CD4-positive, alpha-beta T cell treated with Interleukin-15 for 1 hour (primary cell): ENCODE measurements around the gene TTN.

Experiments
- DNase-seq: peaks from one replicate; pipeline ENCODE4 v3.0.0-alpha.2; 2020

TTN gene

DNA sequence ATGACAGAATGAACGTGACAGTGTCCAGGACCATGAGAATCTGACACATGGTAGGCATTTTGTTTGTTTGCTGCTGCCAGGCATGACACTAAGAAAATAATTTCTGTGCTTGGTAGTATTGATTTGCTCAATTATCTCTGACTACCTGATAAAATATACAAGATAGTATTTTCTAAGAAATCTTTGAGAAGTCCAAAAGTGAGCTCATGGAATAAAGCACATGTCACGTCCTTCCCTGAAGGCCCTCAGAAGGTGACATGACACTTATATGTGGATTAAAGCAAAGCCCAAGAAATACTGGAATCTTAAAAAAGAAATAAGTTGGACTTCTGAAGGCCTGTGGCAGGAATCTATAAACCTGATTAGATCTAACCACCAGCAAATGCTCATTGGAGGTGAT lies 3.8 kb upstream of the TTN start:
- no peak for DNase-seq

DNA sequence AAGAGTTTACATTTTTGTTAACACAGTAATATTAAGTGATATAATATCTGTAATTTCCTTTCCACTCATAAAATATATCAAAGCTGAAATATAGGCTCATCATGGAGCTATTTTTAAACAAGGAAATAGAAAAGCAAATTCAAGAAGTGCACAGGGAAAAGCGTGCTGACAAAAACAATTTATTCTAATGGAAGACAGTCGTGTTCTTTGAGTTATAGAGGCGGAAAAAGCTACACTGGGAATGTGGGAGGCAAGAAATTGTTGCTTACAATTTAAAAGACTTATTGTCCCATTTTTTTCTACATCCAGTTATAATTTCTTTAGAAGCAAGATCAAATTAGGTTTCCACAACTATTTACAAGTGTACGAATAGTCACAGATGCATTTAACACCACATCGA lies 3.2 kb upstream of the TTN start:
- no peak for DNase-seq

DNA sequence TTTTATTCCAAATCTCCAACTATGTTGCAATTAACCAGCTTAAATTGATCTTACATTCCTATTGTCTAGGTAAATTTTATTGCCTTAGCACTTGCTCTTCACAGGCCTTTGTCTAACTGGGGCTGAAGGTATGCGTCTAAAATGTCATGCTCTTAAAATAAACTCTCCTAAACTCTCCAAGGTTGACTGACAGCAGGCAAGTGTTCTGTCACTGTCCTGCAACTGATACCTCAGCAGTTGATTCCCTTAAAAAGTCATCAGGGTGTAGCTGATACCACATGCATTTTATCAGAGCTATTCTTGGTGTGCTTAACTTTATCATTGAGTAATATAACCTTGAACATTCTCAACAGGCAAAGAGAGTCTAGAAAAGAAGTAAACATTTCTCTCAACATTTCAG lies 680 bp downstream of the TTN start:
- DNase-seq, result no peak

DNA sequence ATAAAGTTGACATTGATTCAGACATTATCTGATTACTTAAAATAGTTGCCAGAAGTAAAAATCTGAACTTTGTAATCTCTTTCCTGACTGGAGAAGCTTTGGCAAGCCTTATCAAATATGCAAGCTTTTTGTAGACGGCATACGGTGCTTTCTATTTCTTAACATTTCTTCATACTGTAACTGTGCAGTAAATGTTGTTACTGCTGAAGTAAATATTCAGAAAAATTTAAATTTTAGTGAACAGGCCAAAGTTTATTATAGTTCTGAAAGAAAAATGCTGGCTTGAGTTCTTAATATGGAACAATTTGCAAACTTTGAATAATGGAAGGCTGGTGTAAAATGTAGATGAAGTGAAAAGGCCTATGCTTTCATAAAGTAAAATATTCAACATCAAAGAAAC lies 1.8 kb downstream of the TTN start:
- no peak for DNase-seq

DNA sequence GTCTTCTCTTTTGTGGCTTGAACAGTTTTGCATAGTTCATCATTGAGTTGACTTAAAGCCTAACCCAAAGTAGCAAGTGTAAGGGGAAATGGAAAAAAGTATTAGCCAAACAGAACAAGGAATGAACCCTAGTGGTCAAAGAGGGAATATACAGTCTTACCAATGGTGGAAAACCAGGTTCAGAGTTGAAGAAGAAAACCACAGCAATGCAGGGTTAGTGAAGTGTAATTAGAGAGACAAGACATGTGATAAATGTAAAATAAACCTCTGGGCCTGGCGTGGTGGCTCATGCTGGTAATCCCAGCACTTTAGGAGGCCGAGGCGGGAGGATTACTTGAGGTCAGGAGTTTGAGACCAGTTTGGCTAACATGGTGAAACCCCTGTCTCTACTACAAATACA lies 2.4 kb downstream of the TTN start:
- no peak for DNase-seq

DNA sequence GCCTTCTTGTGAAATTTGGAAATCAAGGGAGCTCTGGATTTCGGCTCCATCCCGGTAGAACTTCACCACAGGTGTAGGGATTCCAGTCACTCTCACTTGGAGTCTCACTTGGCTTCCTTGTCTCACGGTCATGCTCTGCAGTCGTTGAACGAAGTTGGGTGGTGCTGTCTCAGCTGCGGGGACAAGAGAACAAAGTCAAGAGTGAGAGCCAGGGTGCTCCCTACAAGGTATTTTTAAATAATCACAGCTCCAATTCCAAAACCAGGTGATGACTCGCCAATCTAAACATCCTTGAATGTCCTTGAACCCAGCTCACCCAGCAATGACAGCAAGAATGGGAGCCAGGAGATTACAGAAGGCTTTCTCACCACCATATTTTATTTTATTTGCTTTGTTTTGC lies 6.7 kb downstream of the TTN start:
- DNase-seq, result no peak

DNA sequence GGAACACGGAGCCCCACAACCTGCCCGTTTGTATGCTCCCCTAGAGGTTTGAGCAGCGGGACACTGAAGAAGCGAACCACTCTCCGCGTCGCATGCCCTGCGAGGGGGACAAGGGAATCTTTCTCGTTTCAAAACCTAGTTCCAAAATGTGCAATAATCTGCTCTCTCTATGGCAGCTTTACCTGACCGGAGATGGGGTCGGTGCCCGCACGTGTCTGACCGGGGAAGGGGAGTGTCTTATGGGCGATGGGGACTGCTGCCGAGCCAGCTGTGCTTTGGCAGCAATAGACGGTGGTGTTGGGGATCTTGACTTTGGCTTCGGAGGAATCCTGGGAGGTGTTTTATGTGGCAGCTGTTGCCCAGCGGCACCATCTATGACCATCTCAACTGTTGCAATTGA lies 7.9 kb downstream of the TTN start:
- no peak for DNase-seq

DNA sequence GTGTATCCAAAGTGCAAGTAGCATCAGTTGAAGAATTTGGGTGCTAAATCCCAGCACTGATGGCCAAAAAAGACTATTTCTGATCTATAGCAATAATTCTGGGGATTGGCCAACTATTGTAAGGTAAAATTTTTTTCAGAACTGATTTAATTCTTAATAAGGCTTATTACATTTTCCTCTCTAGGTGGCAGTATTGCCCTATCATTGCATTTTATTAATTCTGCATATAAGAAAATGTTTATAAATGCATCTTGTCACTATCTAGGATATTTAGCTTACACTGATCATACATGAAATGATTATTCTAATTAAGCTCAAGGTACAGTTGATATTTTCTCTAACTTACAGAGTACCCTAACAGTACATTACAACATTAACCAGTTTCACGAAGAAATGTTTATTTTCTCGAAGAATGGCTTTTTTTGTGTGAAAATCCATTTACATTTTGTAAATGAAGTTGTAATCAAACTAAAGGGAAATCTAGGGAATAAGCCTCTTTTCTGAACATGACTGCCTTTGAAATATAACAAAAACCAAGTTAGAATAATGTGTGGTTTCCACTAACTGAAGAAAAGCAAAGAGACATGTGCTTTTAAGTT lies 11.0 kb downstream of the TTN start:
- DNase-seq, result no peak

DNA sequence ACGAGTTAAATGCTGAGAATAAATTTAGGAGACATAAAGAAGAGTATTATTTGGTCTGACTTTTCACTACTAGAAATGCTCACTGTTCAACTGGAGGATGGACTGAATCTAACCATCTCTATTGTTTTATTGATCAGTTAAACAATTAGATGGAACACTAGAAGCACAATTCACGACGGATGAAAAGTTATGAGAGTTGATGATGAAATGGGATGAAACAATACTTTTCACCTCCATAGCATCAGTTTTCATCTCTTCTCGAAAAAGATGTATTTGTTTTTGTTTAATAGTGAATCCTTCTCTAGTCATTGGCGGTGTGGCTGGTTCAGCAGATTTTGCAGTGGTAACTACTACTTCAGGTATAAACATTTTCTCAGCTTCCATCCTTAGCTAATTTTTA lies 19.3 kb downstream of the TTN start:
- no peak for DNase-seq

DNA sequence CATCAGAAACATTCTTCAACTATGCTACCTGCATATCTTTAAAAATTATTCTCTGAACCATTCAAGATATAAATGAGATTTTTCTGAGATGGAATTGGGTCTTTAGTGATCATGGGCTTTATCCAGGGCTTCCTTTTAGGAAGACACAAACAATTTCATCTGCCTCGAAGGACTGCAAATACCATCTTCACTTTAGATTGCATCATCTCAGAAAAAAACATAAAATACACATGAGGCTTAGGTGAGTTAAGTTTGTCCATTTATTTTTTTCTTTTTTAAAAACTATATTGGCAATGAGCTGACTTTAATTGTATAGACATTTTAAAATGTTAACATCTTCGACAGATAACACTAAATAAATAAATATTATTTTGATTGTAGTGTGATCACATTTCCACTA lies 20.1 kb downstream of the TTN start:
- DNase-seq, result no peak

DNA sequence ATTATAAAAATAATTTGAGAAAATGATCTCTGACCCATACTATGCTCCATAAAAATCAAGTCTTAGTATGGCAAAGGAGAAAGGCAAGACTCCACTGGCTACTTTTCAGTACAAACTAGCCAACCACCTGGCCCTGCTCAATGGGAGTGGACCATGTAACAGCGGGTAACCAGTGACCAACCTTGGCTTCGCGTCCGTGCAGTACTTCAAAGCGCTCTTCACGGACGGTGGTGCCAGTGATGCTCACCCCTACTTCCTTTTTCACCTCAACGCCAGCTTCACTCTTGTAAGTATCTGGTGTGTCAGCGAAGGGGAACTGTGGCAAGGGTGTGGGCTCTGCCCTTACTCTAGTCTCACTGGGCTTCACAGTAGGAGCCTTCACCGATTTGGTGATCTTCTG lies 23.3 kb downstream of the TTN start:
- no peak for DNase-seq

DNA sequence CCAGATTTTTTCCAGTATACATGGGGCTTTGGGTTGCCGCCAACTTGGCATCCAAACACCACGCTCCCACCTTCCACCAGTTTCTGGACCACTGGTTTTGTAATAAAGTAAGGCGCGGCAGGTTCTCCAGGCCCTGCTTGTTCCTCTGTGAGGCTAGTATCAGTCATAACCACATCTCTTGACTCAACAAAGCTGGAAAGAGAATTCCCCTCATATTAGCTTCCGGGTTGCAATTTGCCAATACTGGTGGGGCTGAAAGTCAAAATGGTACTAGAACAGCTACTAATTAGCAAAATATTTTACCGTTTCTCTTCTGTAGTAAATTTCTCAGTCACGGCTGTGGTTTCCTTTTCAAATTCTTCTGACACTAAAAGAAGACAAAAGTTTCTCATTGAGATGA lies 25.0 kb downstream of the TTN start:
- DNase-seq, result no peak

DNA sequence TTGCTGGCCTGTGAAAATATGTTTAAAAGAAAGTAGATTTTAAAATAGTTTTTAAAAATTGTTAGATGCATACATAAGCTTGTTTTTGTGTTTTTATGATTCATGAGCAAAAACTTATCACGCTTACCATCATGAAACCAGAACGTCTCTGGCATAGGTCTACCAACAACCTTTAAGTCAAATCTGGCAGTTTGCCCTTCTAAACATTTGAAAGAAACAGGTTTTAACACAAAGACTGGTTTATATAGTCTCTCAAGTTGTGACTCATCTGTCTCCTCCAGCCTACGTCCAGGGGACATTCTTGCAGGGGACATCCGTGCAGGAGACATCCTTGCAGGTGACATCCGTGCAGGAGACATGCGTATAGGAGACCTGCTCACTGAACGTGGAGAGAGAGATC lies 29.6 kb downstream of the TTN start:
- DNase-seq, result no peak

DNA sequence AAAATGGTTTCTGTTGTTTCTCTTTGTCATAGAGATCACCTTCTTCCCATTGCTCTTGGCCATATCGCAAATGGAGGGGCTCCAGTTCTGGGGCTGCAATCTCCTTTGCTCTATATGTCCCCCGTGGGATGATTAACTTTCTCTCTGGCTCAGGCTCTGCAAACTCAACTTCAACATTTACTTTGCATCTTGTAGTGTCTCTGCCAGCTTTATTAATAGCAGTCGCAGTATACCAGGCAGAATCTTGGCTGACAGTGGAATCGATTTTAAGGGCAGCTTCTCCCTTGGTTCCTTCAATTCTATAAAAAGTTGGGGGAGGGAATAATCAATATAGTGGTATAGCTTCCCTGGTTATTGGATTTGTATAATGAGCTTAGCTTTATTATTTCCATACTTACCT lies 30.5 kb downstream of the TTN start:
- no peak for DNase-seq

DNA sequence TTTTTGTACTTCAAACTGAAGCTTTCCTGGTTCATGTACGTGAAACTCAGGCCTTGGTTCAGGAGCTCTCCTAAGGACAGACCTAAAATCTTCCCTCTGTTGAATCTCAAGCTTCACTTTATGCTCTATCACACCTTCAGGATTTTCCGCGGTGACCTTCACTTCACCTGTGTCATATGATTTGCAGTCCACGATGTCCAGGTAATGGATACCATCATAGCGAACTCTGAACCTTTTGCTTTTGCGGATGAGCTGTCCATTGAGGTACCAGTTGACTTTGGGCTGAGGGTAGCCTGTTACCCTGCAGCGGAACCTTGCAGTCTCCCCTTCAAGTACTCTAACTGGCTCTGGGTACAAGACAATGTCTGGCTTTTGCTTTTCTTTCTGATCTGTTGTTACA lies 31.2 kb downstream of the TTN start:
- DNase-seq, result no peak

DNA sequence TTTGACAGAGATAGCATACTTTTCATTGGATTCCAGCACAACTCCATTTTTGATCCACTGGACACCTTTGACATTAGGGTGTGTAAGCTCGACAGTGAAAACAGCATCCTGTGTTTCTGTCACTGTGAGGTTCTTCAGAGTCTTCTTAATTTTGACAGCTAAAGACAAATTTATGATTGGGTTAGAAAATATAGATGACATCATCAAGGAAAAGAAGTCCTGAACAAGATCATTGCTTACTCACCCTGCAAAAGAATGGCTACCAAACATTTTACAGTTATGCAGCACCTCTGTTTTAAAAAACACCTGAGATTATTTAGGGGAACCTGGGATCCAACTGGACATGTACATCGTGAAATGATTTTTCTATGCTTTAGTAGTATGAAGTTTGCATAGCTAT lies 36.7 kb downstream of the TTN start:
- no peak for DNase-seq

DNA sequence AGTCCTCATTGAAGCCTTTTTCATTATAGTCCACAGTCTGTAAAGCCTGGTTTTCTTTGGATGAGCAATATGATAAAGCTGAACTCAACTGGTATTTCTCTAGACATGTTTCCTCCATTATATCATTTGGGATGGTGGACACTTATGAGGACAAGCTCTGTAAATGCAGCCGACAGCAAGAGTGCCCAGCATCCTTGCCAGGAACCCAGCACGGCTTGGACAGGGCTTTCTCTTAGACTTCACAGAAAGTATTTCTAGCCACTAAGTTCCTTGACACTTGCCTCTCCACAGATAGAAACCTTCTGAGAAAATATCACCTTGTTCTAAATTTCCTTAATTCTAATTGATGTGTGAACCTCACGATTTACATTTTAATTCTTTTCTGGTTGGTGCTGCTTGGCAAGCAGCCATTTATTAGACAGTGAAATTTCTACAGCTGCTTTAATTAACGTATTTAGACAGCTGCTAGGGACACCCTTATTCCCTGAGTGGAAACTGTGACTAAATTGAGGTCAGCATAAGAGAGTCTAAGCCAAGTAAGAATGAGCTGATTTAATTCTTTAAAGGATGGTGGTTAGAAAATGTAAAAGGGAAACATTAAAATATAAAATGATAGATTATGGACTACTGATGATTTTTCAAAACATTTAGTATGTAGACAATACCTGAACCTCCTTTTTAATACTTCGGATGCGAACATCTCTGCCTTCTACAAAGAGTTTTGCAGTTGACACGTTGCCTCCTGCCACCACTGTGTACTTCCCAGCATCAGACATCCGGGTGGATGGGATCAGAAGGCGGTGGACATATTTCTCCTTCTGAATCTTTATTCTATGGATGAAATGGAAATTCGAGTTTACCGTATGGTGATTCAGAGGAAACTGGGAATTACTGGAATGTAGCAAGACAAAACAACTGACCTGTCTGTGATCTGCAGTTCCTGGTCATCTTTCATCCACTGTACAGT lies 39.8 kb downstream of the TTN start:
- no peak for DNase-seq

DNA sequence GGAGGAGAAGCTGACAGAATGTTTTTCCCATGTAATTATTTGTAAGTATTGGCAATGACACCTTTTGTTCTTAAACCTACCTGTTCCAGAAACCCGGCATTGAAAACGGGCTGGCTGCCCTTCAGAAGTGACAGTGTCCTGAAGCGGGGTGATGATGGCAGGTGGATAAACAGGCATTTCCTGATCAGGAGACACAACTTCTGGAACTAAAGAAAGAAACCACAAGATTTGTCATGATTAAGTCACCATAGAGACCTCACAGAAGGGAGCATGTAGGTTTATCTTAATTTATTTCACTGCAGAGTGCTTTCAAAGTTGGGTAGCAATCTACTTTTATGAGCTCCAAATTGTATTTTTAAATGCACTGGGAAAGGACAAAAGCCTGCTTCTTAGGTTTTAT lies 43.1 kb downstream of the TTN start:
- DNase-seq, result no peak

DNA sequence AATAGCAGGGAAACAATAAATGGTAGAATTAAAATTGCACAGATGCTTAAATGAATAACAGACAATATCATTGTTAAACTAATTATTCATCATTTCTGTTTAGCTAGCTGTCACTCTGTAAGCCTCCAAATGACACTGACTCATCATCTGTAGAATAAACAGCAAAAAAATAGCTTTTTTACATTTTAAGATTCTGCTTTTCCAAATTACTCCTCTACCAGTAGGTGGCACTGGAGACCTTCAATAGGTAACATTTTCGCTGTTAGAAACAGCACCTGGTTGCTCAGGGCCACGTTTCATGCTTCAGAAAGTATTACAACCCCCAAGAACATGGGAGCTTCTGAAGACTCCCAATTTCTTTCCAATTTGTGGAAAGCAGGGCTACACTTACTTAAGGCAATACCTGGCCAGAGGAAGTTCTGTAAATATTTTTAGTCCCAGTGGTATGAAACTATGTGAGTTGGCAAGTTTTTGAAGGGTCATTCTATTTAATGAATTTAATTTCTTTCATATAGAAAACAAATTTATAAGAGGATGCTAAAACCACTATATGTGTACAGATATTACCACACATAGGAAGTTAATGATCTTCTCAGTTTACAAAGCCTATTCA lies 45.4 kb downstream of the TTN start:
- no peak for DNase-seq

DNA sequence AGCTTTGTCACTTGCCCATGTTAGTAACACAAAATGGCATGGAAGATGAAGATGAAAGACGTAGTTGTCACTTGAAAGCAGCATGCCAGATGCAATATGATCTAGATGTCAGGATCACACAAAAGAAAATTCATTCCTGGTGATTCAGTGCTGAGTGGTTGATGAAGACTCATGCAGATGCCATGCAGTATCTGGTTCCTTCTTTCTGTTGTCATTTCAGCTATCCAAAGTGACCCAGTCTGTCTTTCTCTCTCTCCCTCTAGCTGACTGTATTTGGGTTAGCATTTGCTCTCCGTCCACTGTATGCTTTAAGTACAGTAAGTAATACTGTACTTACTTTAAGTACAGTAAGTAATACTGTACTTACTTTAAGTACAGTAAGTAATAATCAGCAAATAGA lies 50.4 kb downstream of the TTN start:
- no peak for DNase-seq

DNA sequence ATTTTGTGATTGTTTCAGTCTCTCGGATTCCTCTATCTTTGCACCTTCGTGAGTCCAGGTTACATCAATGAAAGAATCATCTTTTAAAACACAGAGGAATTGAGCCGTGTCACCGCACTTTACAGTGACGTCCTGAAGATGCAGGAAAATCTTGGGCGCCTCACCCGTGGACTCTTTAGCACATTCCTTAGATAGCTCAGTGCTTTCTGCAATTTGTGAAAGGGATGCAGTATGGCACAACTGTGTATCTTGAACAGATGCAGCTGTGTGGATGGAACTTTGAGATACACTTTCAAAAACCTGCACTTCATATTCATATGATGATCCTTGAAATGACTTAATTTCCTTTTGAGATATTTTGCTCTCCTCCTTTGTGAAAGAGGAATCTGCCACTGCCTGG lies 50.9 kb downstream of the TTN start:
- DNase-seq, result no peak

DNA sequence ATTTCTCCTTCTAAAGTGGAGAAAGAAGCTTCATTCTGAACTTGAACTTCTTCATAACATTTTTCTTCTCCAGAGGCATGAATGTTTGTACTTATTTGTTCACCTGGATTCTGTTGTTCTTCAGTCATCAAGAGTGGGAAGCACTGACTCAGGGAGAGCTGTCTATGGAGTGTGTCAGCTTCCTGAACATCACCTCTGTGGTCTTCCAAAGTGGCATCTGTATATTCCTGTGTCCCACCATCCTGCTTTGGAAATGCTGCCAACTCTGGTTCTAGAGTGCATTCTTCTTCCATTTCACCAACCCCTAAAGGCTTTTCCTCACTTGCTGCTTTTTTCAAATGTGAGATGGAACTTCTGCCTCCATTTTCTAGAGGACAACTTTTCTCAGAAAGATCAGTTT lies 59.5 kb downstream of the TTN start:
- no peak for DNase-seq

DNA sequence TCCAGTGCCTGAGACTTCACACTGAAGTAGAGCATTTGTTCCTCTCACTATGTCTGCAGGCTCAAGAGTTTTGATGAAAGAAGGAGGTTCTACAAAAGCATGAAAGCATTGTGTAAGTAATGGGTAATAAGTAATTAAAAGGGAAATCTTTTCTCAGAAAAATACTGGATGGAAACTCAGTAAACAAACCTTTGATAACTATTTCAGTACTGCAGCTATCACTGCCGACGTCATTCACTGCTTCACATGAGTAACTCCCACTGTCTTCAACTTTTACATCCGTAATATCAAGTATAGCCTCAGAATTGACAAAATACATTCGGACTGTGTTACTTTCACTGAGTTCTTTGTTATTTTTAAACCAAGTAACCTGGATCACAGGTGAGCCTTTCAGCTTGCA lies 72.7 kb downstream of the TTN start:
- no peak for DNase-seq

DNA sequence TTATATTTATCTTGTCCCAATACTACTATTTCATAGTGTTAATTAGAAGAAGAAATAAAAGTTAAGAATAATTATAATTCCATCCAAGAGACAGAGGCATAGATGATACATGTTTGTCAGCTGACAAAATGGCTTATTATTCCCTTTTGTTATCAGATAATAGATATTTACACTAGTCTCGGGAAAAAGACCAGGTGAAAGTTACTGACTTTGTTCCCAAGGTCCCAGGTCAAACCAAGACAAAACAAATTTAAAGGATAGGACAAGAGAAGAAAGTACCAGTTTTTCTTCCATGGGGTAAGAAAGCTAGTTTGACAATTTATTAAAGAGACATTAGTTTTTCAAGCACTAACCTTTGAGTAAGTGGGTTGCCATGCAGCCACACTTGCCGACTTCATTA lies 73.2 kb downstream of the TTN start:
- no peak for DNase-seq
